Urothelium cell line (cell line): Measurements from ENCODE around the gene GLYATL3.

ENCODE experiments used
- DNase-seq: peaks from one replicate; pipeline ENCODE4 v3.0.0; 2011; ENCODE audit warnings: low spot score, mixed read lengths
- FAIRE-seq: peaks from 2 replicates; lab custom pipeline; 2011; peaks lifted over from hg19 to GRCh38; lab: Jason Lieb, UNC

The GLYATL3 gene

DNA sequence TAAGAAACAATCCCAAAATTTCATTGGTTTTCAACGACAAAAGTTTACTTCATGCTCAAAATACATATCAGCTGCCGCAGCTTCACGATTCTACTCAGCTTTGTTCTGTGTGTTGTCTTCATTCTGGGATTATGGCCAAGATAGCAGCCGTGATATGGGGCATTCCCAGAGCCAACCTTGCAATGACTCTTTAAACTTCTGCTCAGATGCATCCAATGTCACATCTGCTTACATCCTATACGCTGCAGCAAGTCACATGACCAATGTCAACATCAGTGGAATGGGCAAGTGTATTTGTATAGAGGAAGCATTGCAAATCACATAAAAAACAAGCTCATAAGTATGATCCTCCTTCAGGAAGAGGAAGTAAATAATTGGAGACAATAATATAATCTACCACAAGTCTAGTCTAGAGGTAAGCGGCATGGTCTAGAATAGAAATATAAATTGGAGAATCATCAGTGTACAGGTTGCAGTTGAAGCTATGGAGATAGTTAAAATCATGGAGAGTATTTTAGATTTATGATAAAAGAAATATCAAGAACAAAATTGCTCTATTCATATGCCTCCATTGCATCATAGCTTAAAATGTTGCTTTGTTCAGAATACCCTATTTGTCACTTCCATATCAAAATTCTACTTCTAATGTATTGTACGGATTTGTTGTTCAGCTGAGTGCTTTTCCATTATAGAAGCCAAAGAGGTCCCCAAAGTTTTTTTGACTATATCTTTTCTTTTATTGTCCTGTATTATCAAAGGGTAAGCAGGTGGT lies 43.5 kb downstream of the GLYATL3 start:
- FAIRE-seq (no peak), DNase-seq (no peak)

DNA sequence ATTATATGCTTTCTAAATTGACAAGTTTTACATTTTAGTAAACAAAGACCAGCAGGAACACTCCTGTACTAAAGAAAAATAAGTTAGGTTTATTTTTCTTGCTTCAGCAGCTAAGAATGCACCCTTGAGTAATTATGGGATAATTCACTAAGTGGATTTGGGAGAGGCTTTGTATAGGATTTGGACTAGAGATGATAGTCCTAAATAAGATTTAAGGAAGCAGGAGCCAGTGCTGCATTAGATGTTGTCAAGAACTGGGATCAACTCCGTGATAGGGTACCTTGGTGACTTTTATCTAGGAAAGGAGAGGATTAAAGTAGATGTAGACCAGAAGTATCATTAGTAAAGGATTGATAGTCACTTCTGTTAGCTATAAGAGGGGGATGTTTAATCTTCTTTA lies 46.6 kb downstream of the GLYATL3 start:
- DNase-seq (no peak), FAIRE-seq (no peak)

GRCh38 chr6:49548613-49549304 lies 49.0 kb downstream of the GLYATL3 start:
- no peak for FAIRE-seq

GRCh38 chr6:49549691-49550491 lies 50.2 kb downstream of the GLYATL3 start:
- DNase-seq (no peak), FAIRE-seq (no peak)

More at GRCh38 chr6:49548613-49549304, 49.0 kb downstream of the GLYATL3 start:
- no peak for DNase-seq

GRCh38 chr6:49550492-49551077 lies 50.9 kb downstream of the GLYATL3 start, which contains the start of gene C6orf141:
TSS of gene C6orf141 (plus strand) at chr6:49550668. CDS start at chr6:49550793, 125 bp downstream.
- FAIRE-seq (no peak), DNase-seq (no peak)

GRCh38 chr6:49551078-49551865 lies 51.5 kb downstream of the GLYATL3 start:
- FAIRE-seq (no peak), DNase-seq (no peak)

- DNase-seq (no peak), FAIRE-seq (no peak)
Measured at GRCh38 chr6:49551866-49552129, 52.1 kb downstream of the GLYATL3 start.

GRCh38 chr6:49552596-49552995 lies 52.9 kb downstream of the GLYATL3 start:
- FAIRE-seq (no peak), DNase-seq (no peak)

GRCh38 chr6:49553384-49553783 lies 53.7 kb downstream of the GLYATL3 start:
- DNase-seq (peak; percentile 36), FAIRE-seq (no peak)

- FAIRE-seq, result no peak
- no peak for DNase-seq
Measured at GRCh38 chr6:49555951-49556350, 56.2 kb downstream of the GLYATL3 start.

DNA sequence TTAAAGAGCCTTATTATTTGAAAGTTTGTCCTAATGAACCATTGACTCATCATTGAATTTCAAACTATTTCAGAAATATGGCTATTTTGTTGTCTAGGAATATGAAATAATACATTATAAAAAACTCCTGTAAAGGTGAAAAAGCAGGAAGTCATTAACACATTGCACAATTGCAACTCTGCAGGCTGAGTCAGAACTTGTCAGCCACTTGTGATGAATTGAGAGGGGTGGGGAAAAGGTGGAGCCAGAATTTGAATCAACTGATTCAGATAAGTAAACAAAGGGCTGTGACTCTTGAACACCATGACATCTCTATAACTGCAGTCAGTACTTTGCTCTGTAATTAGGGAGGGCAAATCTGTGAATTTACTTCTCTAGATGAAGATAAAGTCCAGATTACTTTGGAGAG lies 56.7 kb downstream of the GLYATL3 start:
- DNase-seq, result peak; percentile 65
- no peak for FAIRE-seq

DNA sequence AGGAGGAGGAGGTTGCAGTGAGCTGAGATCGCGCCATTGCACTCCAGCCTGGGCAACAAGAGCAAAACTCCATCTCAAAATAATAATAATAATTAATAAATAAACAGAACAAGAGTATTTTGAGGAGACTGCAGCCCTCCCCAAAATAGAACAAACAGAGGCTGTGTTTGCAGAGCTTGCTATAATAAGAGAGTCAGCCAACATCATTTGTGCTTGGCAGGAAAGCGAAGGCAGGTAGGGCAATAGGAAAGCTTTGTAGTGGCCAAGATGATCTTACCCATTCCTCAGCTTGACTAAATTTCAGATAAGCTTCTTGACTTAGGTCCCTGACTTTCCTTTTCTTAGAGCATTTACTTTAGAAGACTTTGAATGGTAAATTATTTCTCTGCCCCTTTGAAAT lies 57.5 kb downstream of the GLYATL3 start:
- FAIRE-seq, result no peak
- no peak for DNase-seq

DNA sequence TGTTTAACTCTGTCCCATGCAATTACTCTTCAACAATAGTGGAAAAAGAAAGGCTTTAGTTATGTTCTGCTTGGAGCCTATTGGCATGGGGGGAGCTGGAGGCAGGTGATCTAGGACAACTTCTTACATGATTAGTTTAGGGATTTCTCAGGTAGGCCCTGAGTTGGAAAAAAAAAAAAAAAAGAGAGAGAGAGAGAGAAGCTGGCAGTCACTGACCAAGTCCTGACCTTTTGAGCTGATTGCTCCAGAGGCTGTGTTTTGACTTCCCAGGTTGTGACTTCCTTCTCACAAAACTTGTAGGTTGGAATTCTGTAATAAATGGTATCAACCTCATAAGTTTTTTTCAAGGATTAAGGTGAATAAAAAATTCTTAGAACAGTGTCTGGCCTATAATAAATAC lies 58.5 kb downstream of the GLYATL3 start:
- no peak for FAIRE-seq

DNA sequence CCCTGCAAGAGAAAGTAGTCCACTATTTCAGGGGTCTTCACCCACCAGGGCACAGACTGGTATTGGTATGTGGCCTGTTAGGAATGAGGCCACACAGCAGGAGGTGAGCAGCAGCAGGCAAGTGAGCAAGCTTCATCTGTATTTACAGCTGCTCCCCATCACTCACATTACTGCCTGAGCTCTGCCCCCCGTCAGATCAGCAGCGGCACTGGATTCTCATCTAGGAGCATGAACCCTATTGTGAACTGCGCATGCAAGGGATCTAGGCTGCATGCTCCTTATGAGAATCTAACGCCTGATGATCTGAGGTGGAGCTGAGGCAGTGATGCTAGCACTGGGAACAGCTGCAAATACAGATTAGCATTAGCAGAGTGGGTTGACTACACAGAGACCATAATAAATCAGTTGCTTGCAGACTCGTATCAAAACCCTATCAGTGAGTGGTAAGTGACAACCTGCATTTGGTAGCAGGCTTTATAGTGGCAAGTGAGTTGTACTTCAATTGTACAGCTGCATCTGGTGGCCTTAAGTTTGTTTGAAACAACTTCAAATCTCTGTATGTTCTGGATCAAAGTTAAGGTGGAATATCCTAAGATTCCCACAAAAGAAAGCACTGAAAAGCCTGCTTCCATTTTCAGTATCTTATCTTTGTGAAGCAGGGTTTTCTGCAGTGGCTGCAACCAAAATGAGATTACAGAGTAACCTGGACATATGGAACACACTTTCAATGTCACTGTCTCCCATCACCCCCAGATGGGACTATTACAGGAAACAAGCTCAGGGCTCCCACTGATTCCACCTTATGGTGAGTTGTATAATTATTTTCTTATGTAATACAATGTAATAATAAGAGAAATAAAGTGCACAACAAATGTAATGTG lies 63.5 kb downstream of the GLYATL3 start:
- no peak for FAIRE-seq
- DNase-seq, result no peak

More for the DNA sequence above, 58.5 kb downstream of the GLYATL3 start:
- no peak for DNase-seq

DNA sequence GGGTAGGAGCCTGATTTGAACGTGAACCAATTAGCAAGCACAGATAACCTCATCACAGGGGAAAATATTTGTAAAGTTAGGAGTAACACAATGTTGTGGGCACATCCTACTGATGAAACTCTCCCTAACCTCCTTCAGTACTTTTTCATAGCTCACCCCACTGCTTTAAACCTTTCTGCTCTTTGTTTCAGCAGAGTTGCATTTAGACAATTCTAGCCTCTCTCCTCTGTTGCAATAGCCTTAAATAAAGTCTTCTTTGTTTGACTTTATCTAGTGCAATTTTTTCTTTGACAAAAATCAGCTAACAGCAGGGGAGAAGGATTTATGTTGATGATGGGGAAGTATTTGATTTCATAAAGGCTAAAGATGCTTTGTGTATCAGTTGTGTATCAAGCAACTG lies 64.8 kb downstream of the GLYATL3 start:
- DNase-seq (no peak), FAIRE-seq (no peak)

- DNase-seq (no peak), FAIRE-seq (no peak)
Measured at GRCh38 chr6:49565261-49565660, 65.5 kb downstream of the GLYATL3 start.

DNA sequence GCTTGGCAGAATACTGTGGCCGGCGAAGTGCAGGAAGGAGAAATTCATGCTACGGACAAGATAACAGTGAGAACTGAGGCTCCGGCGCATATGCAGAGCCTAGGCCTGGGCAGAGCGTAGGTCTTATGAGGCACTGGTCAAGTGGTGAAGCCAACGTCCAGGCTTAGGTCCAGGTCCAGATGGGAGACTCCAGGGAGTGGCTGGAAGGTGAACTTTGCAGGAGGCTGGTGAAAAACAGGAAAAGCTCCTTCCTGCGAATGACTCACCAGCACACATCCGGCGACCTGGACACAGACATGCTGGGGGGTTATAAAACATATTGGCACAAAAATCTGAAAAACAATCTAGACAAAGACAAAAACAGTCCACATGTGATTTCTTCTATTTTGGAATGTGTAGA lies 66.1 kb downstream of the GLYATL3 start:
- DNase-seq (peak; percentile 63), FAIRE-seq (no peak)

DNA sequence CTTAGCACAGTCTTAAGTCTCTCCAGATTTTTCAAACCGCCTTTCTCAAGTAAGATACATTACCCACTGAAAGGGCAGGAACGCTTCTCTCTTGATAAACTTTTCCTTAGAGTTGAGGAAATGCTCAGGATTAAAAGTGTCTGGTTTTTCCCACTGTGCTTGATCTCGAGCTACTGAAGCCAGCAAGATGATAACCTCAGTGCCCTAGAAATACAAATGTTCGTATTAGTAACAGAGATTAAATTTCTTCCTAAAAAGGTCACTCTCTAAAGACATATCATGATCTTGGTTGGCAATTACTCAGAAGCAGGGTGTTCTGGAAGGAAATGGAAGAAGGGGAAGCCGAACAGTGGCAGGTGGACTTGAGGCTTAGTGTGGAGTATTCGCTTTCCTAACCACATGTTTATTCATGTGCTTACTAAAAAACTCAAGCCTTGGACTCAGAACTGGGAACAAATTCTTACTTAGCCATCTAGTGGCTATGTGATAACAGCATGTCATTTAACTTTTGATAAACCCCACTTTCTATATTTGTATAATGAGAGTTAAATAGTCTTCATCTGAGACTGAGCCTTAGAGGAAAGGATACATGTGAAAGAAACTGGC lies 70.9 kb downstream of the GLYATL3 start:
- DNase-seq, result no peak
- no peak for FAIRE-seq

DNA sequence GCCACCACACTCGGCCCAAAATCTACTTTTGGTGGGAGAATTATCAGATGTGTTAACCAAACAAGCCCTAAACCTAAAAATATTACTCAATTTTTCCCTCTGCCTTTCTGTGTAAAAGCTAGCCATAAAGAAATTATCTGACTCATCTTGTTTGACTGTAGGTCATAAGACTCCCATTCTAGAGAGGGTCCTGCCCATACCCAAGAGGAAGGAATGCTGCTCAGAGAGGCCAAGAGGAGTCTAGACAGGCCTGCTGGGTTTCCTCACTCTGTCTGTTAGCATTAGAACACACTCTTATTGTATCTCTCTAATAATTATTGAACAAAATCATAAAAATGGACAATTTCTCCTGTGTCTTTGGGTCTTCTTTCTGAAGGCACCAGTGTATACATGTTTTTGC lies 76.9 kb downstream of the GLYATL3 start:
- DNase-seq, result no peak
- FAIRE-seq, result no peak
